NCI-H2171 treated with DMSO at 0.1 percent for 48 hours (cell line): Measurements from ENCODE around the gene TSHZ2.
"Not testable (repeated sequence)": the region's sequence is repeated elsewhere in the genome, so short reads cannot be mapped to it uniquely, and the experiment has no call there.

Experiments
- DNase-seq: peaks from one replicate; lab custom pipeline; 2025; lab: John Stamatoyannopoulos, UW

The TSHZ2 gene

GRCh38 chr20:52962183-52962582 lies 10.0 kb upstream of the TSHZ2 start:
- DNase-seq = no peak

- DNase-seq = no peak
Observed at GRCh38 chr20:52963131-52963530, 9.0 kb upstream of the TSHZ2 start.

- no peak for DNase-seq
Observed at GRCh38 chr20:52964131-52964530, 8.0 kb upstream of the TSHZ2 start.

- DNase-seq = no peak
Observed at GRCh38 chr20:52965380-52965779, 6.8 kb upstream of the TSHZ2 start.

GRCh38 chr20:52965819-52966218 lies 6.3 kb upstream of the TSHZ2 start:
- no peak for DNase-seq

- not testable (repeated sequence) for DNase-seq
Observed at GRCh38 chr20:52966543-52966942, 5.6 kb upstream of the TSHZ2 start.

- no peak for DNase-seq
Observed at GRCh38 chr20:52971498-52972189, 514 bp upstream of the TSHZ2 start.

GRCh38 chr20:52972965-52973819 lies 1.0 kb downstream of the TSHZ2 start:
- DNase-seq = no peak

GRCh38 chr20:52974179-52974594 lies 2.0 kb downstream of the TSHZ2 start:
- DNase-seq = no peak

- DNase-seq = no peak
Observed at GRCh38 chr20:52975029-52975732, 3.0 kb downstream of the TSHZ2 start.

- no peak for DNase-seq
Observed at GRCh38 chr20:52975803-52976531, 3.8 kb downstream of the TSHZ2 start.

- no peak for DNase-seq
Observed at GRCh38 chr20:52978851-52979250, 6.7 kb downstream of the TSHZ2 start.

GRCh38 chr20:52981051-52981450 lies 8.9 kb downstream of the TSHZ2 start:
- DNase-seq = no peak

- no peak for DNase-seq
Observed at GRCh38 chr20:52983726-52984450, 11.7 kb downstream of the TSHZ2 start.

GRCh38 chr20:52984451-52984810 lies 12.3 kb downstream of the TSHZ2 start:
- no peak for DNase-seq

GRCh38 chr20:52985687-52986086 lies 13.5 kb downstream of the TSHZ2 start:
- DNase-seq = no peak

- DNase-seq = no peak
Observed at GRCh38 chr20:52987295-52987694, 15.1 kb downstream of the TSHZ2 start.

GRCh38 chr20:52991830-52992229 lies 19.7 kb downstream of the TSHZ2 start:
- DNase-seq = no peak

- no peak for DNase-seq
Observed at GRCh38 chr20:52992632-52993031, 20.5 kb downstream of the TSHZ2 start.

GRCh38 chr20:52993076-52993475 lies 20.9 kb downstream of the TSHZ2 start:
- DNase-seq = no peak

- no peak for DNase-seq
Observed at GRCh38 chr20:52994184-52994970, 22.2 kb downstream of the TSHZ2 start.
